Measurements from ENCODE around the gene ABCC9. TPM values are rescaled to one million over a fixed set of nuclear protein-coding genes. Genes with fewer than 3 reads are reported as not detected.

ABCC9 gene
- total RNA-seq, 1 experiment from 2014 or later: not detected

- no peak overlapping the region for H4K5ac ChIP-seq (ENCODE audit: insufficient read length, low read depth, low read length)
- no peak overlapping the region for H3K18ac ChIP-seq (ENCODE audit: insufficient read length, low read depth, low read length)
- no peak overlapping the region for H4K8ac ChIP-seq (replicated peaks; ENCODE audit: insufficient read length, low read depth, low read length)
- no peak overlapping the region for H3K27ac Mint-ChIP-seq
- H3K9me3 Mint-ChIP-seq: peaks cover 0 to 2% of the 10 kb centered on the region in 2 experiments; a peak in 1 of 5 replicates
- H3K4me2 ChIP-seq (ENCODE audit: insufficient read depth, insufficient read length, low read length): no peak overlapping the region
- no peaks in the 10 kb centered on the region for H3K36me3 Mint-ChIP-seq (ENCODE audit: insufficient read depth in 1 of 3, low read depth in 3 of 3)
- WGBS (ENCODE audit: extremely low coverage, insufficient read length, low lambda C conversion rate): no CpG with 5 or more reads among the region's 1 CpG
- H2BK15ac ChIP-seq (ENCODE audit: low read depth, low read length): no peak overlapping the region
- H3K23me2 ChIP-seq (ENCODE audit: insufficient read length, low read depth, low read length, poor library complexity, severe bottlenecking): no peaks in the 10 kb centered on the region
- no peak overlapping the region for H3K4me3 Mint-ChIP-seq
- no peak overlapping the region for H2BK12ac ChIP-seq (ENCODE audit: insufficient read length, low read depth, low read length)
- H2AFZ ChIP-seq (ENCODE audit: low read length): no peak overlapping the region
- no peak overlapping the region for H3K14ac ChIP-seq (ENCODE audit: insufficient read depth, low read length)
- H3K9me3 ChIP-seq (ENCODE audit: control insufficient read depth, low read depth, low read length): no peaks in the 10 kb centered on the region
- no peak overlapping the region for H3T11ph ChIP-seq (ENCODE audit: low read length)
- no peak overlapping the region for H2AK5ac ChIP-seq (ENCODE audit: insufficient read length, low read length)
- no peak overlapping the region for H4K91ac ChIP-seq (ENCODE audit: insufficient read length, low read depth, low read length)
- no peak for DNase-seq
- H3K79me1 ChIP-seq (ENCODE audit: insufficient read depth, low read depth, low read length, poor library complexity, severe bottlenecking): no peaks in the 10 kb centered on the region
- H3K27me3 Mint-ChIP-seq (ENCODE audit: low read depth): peaks cover 8% of the 10 kb centered on the region
- no peak overlapping the region for H2BK120ac ChIP-seq (ENCODE audit: low read depth, low read length, poor library complexity, severe bottlenecking)
- no peak overlapping the region for H2BK5ac ChIP-seq (ENCODE audit: insufficient read length, low read length)
- TF ChIP-seq CTCF (conservative IDR thresholded peaks at IDR 0.05): no peak
- H3K56ac ChIP-seq (ENCODE audit: insufficient read length, low read depth, low read length): no peak overlapping the region
- no peaks in the 10 kb centered on the region for H3K4me1 ChIP-seq (ENCODE audit: insufficient read depth, low read length)
- H3K27ac ChIP-seq (ENCODE audit: insufficient read length, low read depth, low read length): no peak overlapping the region
- no peaks in the 10 kb centered on the region for H3K27me3 ChIP-seq (ENCODE audit: insufficient read depth, low read length)
- H3K79me2 ChIP-seq (ENCODE audit: insufficient read depth, low read length): no peaks in the 10 kb centered on the region
- no peak overlapping the region for H3K23ac ChIP-seq (ENCODE audit: insufficient read length, low read depth, low read length)
- H3K9ac ChIP-seq (ENCODE audit: extremely low read depth, insufficient read length, low read length): no peak overlapping the region
- H2BK20ac ChIP-seq (ENCODE audit: low read depth, low read length, poor library complexity, severe bottlenecking): no peak overlapping the region
- H3K4me1 Mint-ChIP-seq: no peaks in the 10 kb centered on the region
- no peaks in the 10 kb centered on the region for H4K20me1 ChIP-seq (ENCODE audit: control insufficient read depth, insufficient read depth, insufficient read length)
- no peak overlapping the region for H3K4ac ChIP-seq (ENCODE audit: low read depth, low read length)
These were observed 143.7 kb downstream of the ABCC9 start for GRCh38 chr12:21797539-21797938.

All from H9 (cell line).